Epidermal melanocyte (primary cell): ENCODE measurements around the gene SMARCD3.

Experiments used
- DNase-seq: peaks from one replicate; pipeline ENCODE4 v3.0.0; 2011; ENCODE audit warnings: low spot score; ENCODE audit not compliant: insufficient read length

The SMARCD3 gene

GRCh38 chr7:151272877-151273276, 24.4 kb upstream of the SMARCD3 start:
- no peak for DNase-seq

- DNase-seq: no peak
Measured at GRCh38 chr7:151272405-151272804, 23.9 kb upstream of the SMARCD3 start.

GRCh38 chr7:151271699-151272355, 23.3 kb upstream of the SMARCD3 start:
- peak; percentile 50 for DNase-seq

- no peak for DNase-seq
Measured at GRCh38 chr7:151269511-151269910, 21.0 kb upstream of the SMARCD3 start.

GRCh38 chr7:151265351-151265931, 16.9 kb upstream of the SMARCD3 start:
- DNase-seq: no peak

- no peak for DNase-seq
Measured at GRCh38 chr7:151264615-151265014, 16.1 kb upstream of the SMARCD3 start.

- no peak for DNase-seq
Measured at GRCh38 chr7:151261529-151261928, 13.0 kb upstream of the SMARCD3 start.

- no peak for DNase-seq
Measured at GRCh38 chr7:151260883-151261282, 12.4 kb upstream of the SMARCD3 start.

- DNase-seq: no peak
Measured at GRCh38 chr7:151260471-151260870, 12.0 kb upstream of the SMARCD3 start.

GRCh38 chr7:151257990-151258389, 9.5 kb upstream of the SMARCD3 start:
- no peak for DNase-seq

GRCh38 chr7:151256410-151257045, 8.0 kb upstream of the SMARCD3 start:
- no peak for DNase-seq

GRCh38 chr7:151255390-151255789, 6.9 kb upstream of the SMARCD3 start:
- no peak for DNase-seq

GRCh38 chr7:151254851-151255250, 6.4 kb upstream of the SMARCD3 start:
- no peak for DNase-seq

- no peak for DNase-seq
Measured at GRCh38 chr7:151254316-151254715, 5.8 kb upstream of the SMARCD3 start.

GRCh38 chr7:151252961-151253711, 4.6 kb upstream of the SMARCD3 start:
- DNase-seq: no peak

- DNase-seq: no peak
Measured at GRCh38 chr7:151252561-151252835, 4.0 kb upstream of the SMARCD3 start.

GRCh38 chr7:151251689-151252560, 3.4 kb upstream of the SMARCD3 start:
- peak; percentile 94 for DNase-seq

- DNase-seq: no peak
Measured at GRCh38 chr7:151251328-151251688, 2.8 kb upstream of the SMARCD3 start.

- no peak for DNase-seq
Measured at GRCh38 chr7:151250181-151251132, 2.0 kb upstream of the SMARCD3 start.

GRCh38 chr7:151249732-151250072, 1.2 kb upstream of the SMARCD3 start:
- DNase-seq: peak; percentile 91
